B cell (primary cell): Measurements from ENCODE around the gene GCSAML. TPM values are rescaled to one million over a fixed set of nuclear protein-coding genes. Genes with fewer than 3 reads are reported as not detected.

ENCODE experiments used
- ATAC-seq: fragments of 200-7000 bp; cut with Tn5 transposase; one replicate; pipeline ENCODE4 v1.10.0; 2021; ENCODE audit warnings: low read depth, mild to moderate bottlenecking, moderate number of reproducible peaks, moderate library complexity
- CTCF ChIA-PET: fragments of 350-600 bp; sonication (Branson Sonifier 250); formaldehyde crosslinking; loops from one replicate; lab custom pipeline; 2021; ENCODE audit warnings: antibody characterized with exemption, inconsistent platforms; lab: Charles Lee
- POLR2A ChIA-PET: fragments of 350-600 bp; sonication (Branson Sonifier 250); formaldehyde crosslinking; loops from one replicate; lab custom pipeline; 2021; ENCODE audit warnings: antibody characterized with exemption; lab: Charles Lee
- DNase-seq: peaks from one replicate; pipeline ENCODE4 v3.0.0; 2013
- H2AFZ ChIP-seq: 2 replicates; pipeline ENCODE4 v1.6.1; 2012; ENCODE audit warnings: mild to moderate bottlenecking, low read depth, low read length; ENCODE audit not compliant: insufficient read depth, poor library complexity, severe bottlenecking
- H3K27ac ChIP-seq, 2 donors: 1 replicate in 1 of 2; 2 replicates in 1 of 2; pipeline ENCODE4 v1.5.1; 2012 to 2013; ENCODE audit warnings: low read length in 2 of 2, mild to moderate bottlenecking in 2 of 2, moderate library complexity in 1 of 2
- H3K27me3 ChIP-seq, 4 experiments: fragments of 200-600 bp in 1 of 4; sonication (generic) in 1 of 4; replicated peaks in 1 of 4; 1 replicate in 2 of 4; 2 replicates in 2 of 4; pipeline versions ENCODE4 v1.6.1 to v1.7.0; 2013 to 2016; ENCODE audit warnings: low read length in 3 of 4, mild to moderate bottlenecking in 2 of 4, mixed read lengths in 1 of 4, moderate library complexity in 1 of 4; ENCODE audit not compliant: insufficient read depth in 4 of 4, control insufficient read depth in 3 of 4; ENCODE audit errors: control extremely low read depth in 1 of 4
- H3K36me3 ChIP-seq, 2 experiments: replicated peaks in 1 of 2; 1 replicate in 1 of 2; 2 replicates in 1 of 2; pipeline versions ENCODE4 v1.6.1 to v1.7.1; 2013; ENCODE audit warnings: low read length in 1 of 2; ENCODE audit not compliant: insufficient read depth in 2 of 2, control insufficient read depth in 1 of 2; ENCODE audit errors: control extremely low read depth in 1 of 2, extremely low read depth in 1 of 2
- H3K4me1 ChIP-seq, 2 donors: fragments of 200-600 bp in 1 of 2; sonication (generic) in 1 of 2; 1 replicate in 1 of 2; 2 replicates in 1 of 2; pipeline versions ENCODE4 v1.5.1 to v1.6.1; 2013 to 2017; ENCODE audit warnings: low read length in 2 of 2; ENCODE audit not compliant: control insufficient read depth in 2 of 2, insufficient read depth in 2 of 2
- H3K4me2 ChIP-seq: replicated peaks from 2 replicates; pipeline ENCODE3; 2012; ENCODE audit warnings: mild to moderate bottlenecking, low read depth, low read length; ENCODE audit not compliant: poor library complexity, severe bottlenecking
- H3K4me3 ChIP-seq, 5 experiments: fragments of 200-600 bp in 1 of 5; sonication (generic) in 1 of 5; 1 replicate in 3 of 5; 2 replicates in 2 of 5; pipeline versions ENCODE4 v1.5.1 to v1.7.0; 2011 to 2016; ENCODE audit warnings: low read length in 4 of 5, mild to moderate bottlenecking in 4 of 5, low read depth in 2 of 5, control low read depth in 1 of 5, moderate library complexity in 1 of 5; ENCODE audit not compliant: insufficient read depth in 1 of 5; ENCODE audit errors: control extremely low read depth in 1 of 5, extremely low read depth in 1 of 5
- H3K79me2 ChIP-seq: fragments of 200-600 bp; sonication (generic); one replicate; pipeline ENCODE4 v1.6.0; 2016; ENCODE audit warnings: low read length; ENCODE audit not compliant: control insufficient read depth, insufficient read depth
- H3K9ac ChIP-seq: fragments of 200-600 bp; sonication (generic); 2 replicates; pipeline ENCODE4 v1.6.1; 2017; ENCODE audit warnings: mild to moderate bottlenecking, low read length, moderate library complexity
- H3K9me3 ChIP-seq, 3 donors: one replicate each; pipeline versions ENCODE4 v1.6.1 to v1.7.1; 2013; ENCODE audit warnings: low read length in 2 of 3; ENCODE audit not compliant: control insufficient read depth in 2 of 3, insufficient read depth in 1 of 3; ENCODE audit errors: control extremely low read depth in 1 of 3
- H4K20me1 ChIP-seq: 2 replicates; pipeline ENCODE4 v1.6.0; 2012; ENCODE audit warnings: mild to moderate bottlenecking, low read length; ENCODE audit not compliant: insufficient read depth, control insufficient read depth, poor library complexity, severe bottlenecking
- H3K27ac Mint-ChIP-seq: one replicate; pipeline ENCODE4 v1.8.0; 2021; ENCODE audit warnings: mixed read lengths
- H3K27me3 Mint-ChIP-seq: one replicate; pipeline ENCODE4 v1.8.0; 2021; ENCODE audit warnings: mixed read lengths
- H3K4me1 Mint-ChIP-seq: one replicate; pipeline ENCODE4 v1.8.0; 2021; ENCODE audit warnings: mixed read lengths
- H3K4me3 Mint-ChIP-seq: one replicate; pipeline ENCODE4 v1.8.0; 2021; ENCODE audit warnings: mixed read lengths
- H3K9me3 Mint-ChIP-seq: one replicate; pipeline ENCODE4 v1.8.0; 2022; ENCODE audit warnings: mixed read lengths; ENCODE audit not compliant: insufficient read depth
- EZH2 ChIP-seq: IDR thresholded peaks from 2 replicates; pipeline ENCODE4 v1.6.1; 2012; ENCODE audit warnings: borderline replicate concordance, low read depth, mild to moderate bottlenecking, moderate library complexity, low read length; ENCODE audit not compliant: insufficient read depth, poor library complexity, severe bottlenecking
- WGBS: methylation state at CpG from one replicate; pipeline ENCODE4 v1.1.5; 2013; ENCODE audit warnings: missing lambda C conversion rate; ENCODE audit not compliant: insufficient coverage; 5-methylcytosine and 5-hydroxymethylcytosine counted together
- intact Hi-C: fragments of 100-400 bp; cut with micrococcal nuclease; formaldehyde crosslinking; loops from one replicate; pipeline ENCODE4 v1.10.0; 2022
- polyA plus RNA-seq: library from polyadenylated mRNA; depleted of rRNA; stranded (reverse); fragments of >200 nt; gene quantifications from 2 replicates; pipeline ENCODE4 v1.2.3, GENCODE V29; 2012
- total RNA-seq, 2 donors: library from RNA; stranded (reverse); fragments of 120-200 nt in 1 of 2; gene quantifications; 1 replicate in 1 of 2; 2 replicates in 1 of 2; pipeline versions ENCODE4 v1.2.3 to v1.2.4, GENCODE V29; 2013 to 2022
- TF ChIP-seq, protein P1 (sequence below): fragments of 200-600 bp; IDR thresholded peaks from one replicate; pipeline ENCODE4 v1.8.0; 2022; ENCODE audit warnings: antibody characterized with exemption, mild to moderate bottlenecking

GCSAML gene
- total and polyA plus RNA-seq, 2 donors (not counting 1 experiment from before 2014, with no cell fraction given), result not detected

GRCh38 chr1:247506831-247507230 lies 42.1 kb upstream of the GCSAML start:
- Histone ChIP-seq H3K4me3 (no peak overlapping the region), H3K36me3 (no peaks in the 10 kb centered on the region), H3K4me1 (no peaks in the 10 kb centered on the region), H3K27ac (no peak overlapping the region), H4K20me1 (no peaks in the 10 kb centered on the region), H3K9me3 (no peaks in the 10 kb centered on the region), H2AFZ (no peak overlapping the region), H3K27me3 (no peaks in the 10 kb centered on the region), H3K4me2 (no peak overlapping the region), H3K79me2 (no peaks in the 10 kb centered on the region), H3K9ac (no peak overlapping the region)
- intact Hi-C loops, result no loop called here
- DNase-seq (no peak), ATAC-seq (no peak)
- no peak overlapping the region for H3K4me3 Mint-ChIP-seq
- POLR2A ChIA-PET, result no interaction called here
- TF ChIP-seq EZH2, result no peak
- TF ChIP-seq, protein P1, sequence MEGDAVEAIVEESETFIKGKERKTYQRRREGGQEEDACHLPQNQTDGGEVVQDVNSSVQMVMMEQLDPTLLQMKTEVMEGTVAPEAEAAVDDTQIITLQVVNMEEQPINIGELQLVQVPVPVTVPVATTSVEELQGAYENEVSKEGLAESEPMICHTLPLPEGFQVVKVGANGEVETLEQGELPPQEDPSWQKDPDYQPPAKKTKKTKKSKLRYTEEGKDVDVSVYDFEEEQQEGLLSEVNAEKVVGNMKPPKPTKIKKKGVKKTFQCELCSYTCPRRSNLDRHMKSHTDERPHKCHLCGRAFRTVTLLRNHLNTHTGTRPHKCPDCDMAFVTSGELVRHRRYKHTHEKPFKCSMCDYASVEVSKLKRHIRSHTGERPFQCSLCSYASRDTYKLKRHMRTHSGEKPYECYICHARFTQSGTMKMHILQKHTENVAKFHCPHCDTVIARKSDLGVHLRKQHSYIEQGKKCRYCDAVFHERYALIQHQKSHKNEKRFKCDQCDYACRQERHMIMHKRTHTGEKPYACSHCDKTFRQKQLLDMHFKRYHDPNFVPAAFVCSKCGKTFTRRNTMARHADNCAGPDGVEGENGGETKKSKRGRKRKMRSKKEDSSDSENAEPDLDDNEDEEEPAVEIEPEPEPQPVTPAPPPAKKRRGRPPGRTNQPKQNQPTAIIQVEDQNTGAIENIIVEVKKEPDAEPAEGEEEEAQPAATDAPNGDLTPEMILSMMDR, result no peak
- 50% methylated on average over 2 of the region's 3 CpGs for WGBS
- no peak overlapping the region for H3K27ac Mint-ChIP-seq
- H3K27me3 Mint-ChIP-seq, result peaks cover 10% of the 10 kb centered on the region
- CTCF ChIA-PET, result no interaction called here
- no peaks in the 10 kb centered on the region for H3K9me3 Mint-ChIP-seq
- no peaks in the 10 kb centered on the region for H3K4me1 Mint-ChIP-seq

- Histone ChIP-seq H2AFZ (peak overlapping the region; percentile 22), H4K20me1 (no peaks in the 10 kb centered on the region), H3K27me3 (no peaks in the 10 kb centered on the region), H3K9me3 (peaks cover 0 to 21% (median 1%) of the 10 kb centered on the region in 3 donors), H3K4me3 (peak overlapping the region in 3 of 5 experiments; percentile 11 to 36 (median 11)), H3K4me2 (peak overlapping the region; percentile 33), H3K36me3 (no peaks in the 10 kb centered on the region), H3K79me2 (no peaks in the 10 kb centered on the region), H3K27ac (no peak overlapping the region), H3K9ac (peak overlapping the region; percentile 23), H3K4me1 (no peaks in the 10 kb centered on the region)
- H3K27me3 Mint-ChIP-seq, result peaks cover 16% of the 10 kb centered on the region
- DNase-seq (peak; percentile 10), ATAC-seq (no peak)
- TF ChIP-seq EZH2, result no peak
- TF ChIP-seq, protein P1, result no peak
- ChIA-PET POLR2A (no interaction called here), CTCF (no interaction called here)
- intact Hi-C loops, result no loop called here
- no peak overlapping the region for H3K4me3 Mint-ChIP-seq
- whole genome bisulfite sequencing, result 62% methylated on average over 72 of the region's 72 CpGs
- no peak overlapping the region for H3K27ac Mint-ChIP-seq
- H3K4me1 Mint-ChIP-seq, result no peaks in the 10 kb centered on the region
- peaks cover 1% of the 10 kb centered on the region for H3K9me3 Mint-ChIP-seq
Observed at GRCh38 chr1:247517795-247518612, 30.9 kb upstream of the GCSAML start.
